MCF 10A (cell line): ENCODE data around the gene CLMP. TPM values are rescaled to one million over a fixed set of nuclear protein-coding genes. Genes with fewer than 3 reads are reported as not detected.
A peak's percentile ranks its signal among the peaks of the same experiment; 100 is the strongest.

ENCODE experiments used
- BruUV-seq: library from RNA; stranded (reverse); fragments of 400-500 nt; replicated peaks from 2 replicates; lab custom pipeline; 2021; lab: Mats Ljungman, UMichigan
- CTCF ChIA-PET: fragments of 300-600 bp; sonication (Branson Sonifier 250); formaldehyde crosslinking; extraction: SDS; loops from one replicate; lab custom pipeline; 2021; ENCODE audit warnings: antibody characterized with exemption, inconsistent platforms; lab: Yijun Ruan, JAX
- POLR2A ChIA-PET: fragments of 300-600, 350-650 bp; sonication (Branson Sonifier 250); formaldehyde crosslinking; extraction: SDS; loops from one replicate; lab custom pipeline; 2020; ENCODE audit warnings: antibody characterized with exemption, inconsistent platforms; lab: Yijun Ruan, JAX
- DNase-seq: peaks from one replicate; pipeline ENCODE4 v3.0.0-alpha.2; 2018; ENCODE audit not compliant: unreplicated experiment
- H3K27ac Mint-ChIP-seq: one replicate; pipeline ENCODE4 v1.8.0; 2022; ENCODE audit warnings: mild to moderate bottlenecking, low read depth, mixed read lengths; ENCODE audit not compliant: unreplicated experiment
- H3K27me3 Mint-ChIP-seq: one replicate; pipeline ENCODE4 v1.8.0; 2022; ENCODE audit warnings: mixed read lengths; ENCODE audit not compliant: insufficient read depth, unreplicated experiment
- H3K36me3 Mint-ChIP-seq: one replicate; pipeline ENCODE4 v1.8.0; 2022; ENCODE audit warnings: mild to moderate bottlenecking, moderate library complexity, mixed read lengths; ENCODE audit not compliant: insufficient read depth, unreplicated experiment
- H3K4me1 Mint-ChIP-seq: one replicate; pipeline ENCODE4 v1.8.0; 2022; ENCODE audit warnings: mixed read lengths; ENCODE audit not compliant: insufficient read depth, unreplicated experiment
- H3K4me3 Mint-ChIP-seq: one replicate; pipeline ENCODE4 v1.8.0; 2022; ENCODE audit warnings: mild to moderate bottlenecking, moderate library complexity, mixed read lengths; ENCODE audit not compliant: unreplicated experiment
- H3K9me3 Mint-ChIP-seq: one replicate; pipeline ENCODE4 v1.8.0; 2022; ENCODE audit warnings: mixed read lengths; ENCODE audit not compliant: unreplicated experiment
- CTCF ChIP-seq: fragments of 200-600 bp; IDR thresholded peaks from one replicate; pipeline ENCODE4 v1.8.0; 2022; ENCODE audit warnings: antibody characterized with exemption, mild to moderate bottlenecking; ENCODE audit not compliant: unreplicated experiment
- intact Hi-C: fragments of 100-400 bp; cut with micrococcal nuclease; formaldehyde crosslinking; loops from 2 replicates; pipeline ENCODE4 v1.14.1; 2022
- total RNA-seq: library from RNA; stranded (reverse); gene quantifications from 2 replicates; pipeline ENCODE4 v1.2.3, GENCODE V29; 2022

Gene CLMP
- total RNA-seq, 1 experiment from 2014 or later = 86.1 TPM

- intact Hi-C loops = no loop called here
- Mint-ChIP-seq H3K27ac (no peak overlapping the region), H3K9me3 (no peaks in the 10 kb centered on the region), H3K4me3 (no peak overlapping the region), H3K27me3 (no peaks in the 10 kb centered on the region), H3K4me1 (no peaks in the 10 kb centered on the region), H3K36me3 (no peaks in the 10 kb centered on the region)
- DNase-seq = no peak
- BruUV-seq = no TSS peak
- ChIA-PET CTCF (interaction anchor here (0.6 to 1.5 kb wide), 5 partner anchors 14 to 182 kb away, joined by 3 to 4 read pairs (median 3); no protein-coding TSS in a partner anchor), POLR2A (no interaction called here)
- TF ChIP-seq CTCF = no peak
Observed at GRCh38 chr11:123034597-123034996, 160.5 kb downstream of the CLMP start.

- H3K27me3 Mint-ChIP-seq = no peaks in the 10 kb centered on the region
- no peaks in the 10 kb centered on the region for H3K36me3 Mint-ChIP-seq
- no peaks in the 10 kb centered on the region for H3K4me1 Mint-ChIP-seq
- no peak overlapping the region for H3K4me3 Mint-ChIP-seq
- no TSS peak for BruUV-seq
- no peak for TF ChIP-seq CTCF
- intact Hi-C loops = no loop called here
- ChIA-PET POLR2A (no interaction called here), CTCF (interaction anchor here (0.6 to 1.5 kb wide), 5 partner anchors 11 to 181 kb away, joined by 3 to 8 read pairs (median 3); no protein-coding TSS in a partner anchor)
- DNase-seq = no peak
- no peak overlapping the region for H3K27ac Mint-ChIP-seq
- H3K9me3 Mint-ChIP-seq = no peaks in the 10 kb centered on the region
Observed at GRCh38 chr11:123033895-123034294, 161.2 kb downstream of the CLMP start.

- H3K27ac Mint-ChIP-seq = no peak overlapping the region
- CTCF ChIA-PET = interaction anchor here (0.5 to 1.6 kb wide), 9 partner anchors 10 to 399 kb away, joined by 3 to 11 read pairs (median 4); no protein-coding TSS in a partner anchor
- no peaks in the 10 kb centered on the region for H3K36me3 Mint-ChIP-seq
- BruUV-seq = no TSS peak
- H3K9me3 Mint-ChIP-seq = no peaks in the 10 kb centered on the region
- no peaks in the 10 kb centered on the region for H3K27me3 Mint-ChIP-seq
- intact Hi-C loops = no loop called here
- no peak overlapping the region for H3K4me3 Mint-ChIP-seq
- H3K4me1 Mint-ChIP-seq = no peaks in the 10 kb centered on the region
- DNase-seq = no peak
- TF ChIP-seq CTCF = no peak
- POLR2A ChIA-PET = interaction anchor here (0.8 kb wide), 1 partner anchor 226 kb away, joined by 3 read pairs; no protein-coding TSS in a partner anchor
Observed at GRCh38 chr11:123030517-123030916, 164.5 kb downstream of the CLMP start.

- Mint-ChIP-seq H3K4me3 (no peak overlapping the region), H3K4me1 (no peaks in the 10 kb centered on the region), H3K9me3 (no peaks in the 10 kb centered on the region), H3K36me3 (no peaks in the 10 kb centered on the region), H3K27ac (no peak overlapping the region), H3K27me3 (peaks cover 37% of the 10 kb centered on the region)
- TF ChIP-seq CTCF = peak; percentile 51
- ChIA-PET CTCF (interaction anchor here (0.5 to 13.2 kb wide), 32 partner anchors 9 to 395 kb away, joined by 3 to 294 read pairs (median 4); no protein-coding TSS in a partner anchor), POLR2A (interaction anchor here (0.7 to 2.3 kb wide), 3 partner anchors 56 to 158 kb away, joined by 3 to 6 read pairs (median 3); no protein-coding TSS in a partner anchor)
- intact Hi-C loops = loop anchor here (5.0 kb wide), 3 partner anchors 224 to 439 kb away; no protein-coding TSS in a partner anchor
- BruUV-seq = no TSS peak
- DNase-seq = peak; percentile 63
Observed at GRCh38 chr11:123020968-123021367, 174.1 kb downstream of the CLMP start.

Other genes starting within 250 kb of the CLMP start
- not detected in 2 replicates for gene BSX, start 213.4 kb downstream of the CLMP start, total RNA-seq
- gene HSPA8, start 133.1 kb downstream of the CLMP start, total RNA-seq = 443 and 568 TPM in 2 replicates
- 0.26 and 0.27 TPM in 2 replicates for gene GRAMD1B, start 235.0 kb upstream of the CLMP start, total RNA-seq